ENCODE measurements around the gene CACFD1. TPM values are rescaled to one million over a fixed set of nuclear protein-coding genes. Genes with fewer than 3 reads are reported as not detected.

CACFD1 gene
- polyA plus RNA-seq, 3 donors: 5.0 to 6.7 (median 5.1) TPM

DNA sequence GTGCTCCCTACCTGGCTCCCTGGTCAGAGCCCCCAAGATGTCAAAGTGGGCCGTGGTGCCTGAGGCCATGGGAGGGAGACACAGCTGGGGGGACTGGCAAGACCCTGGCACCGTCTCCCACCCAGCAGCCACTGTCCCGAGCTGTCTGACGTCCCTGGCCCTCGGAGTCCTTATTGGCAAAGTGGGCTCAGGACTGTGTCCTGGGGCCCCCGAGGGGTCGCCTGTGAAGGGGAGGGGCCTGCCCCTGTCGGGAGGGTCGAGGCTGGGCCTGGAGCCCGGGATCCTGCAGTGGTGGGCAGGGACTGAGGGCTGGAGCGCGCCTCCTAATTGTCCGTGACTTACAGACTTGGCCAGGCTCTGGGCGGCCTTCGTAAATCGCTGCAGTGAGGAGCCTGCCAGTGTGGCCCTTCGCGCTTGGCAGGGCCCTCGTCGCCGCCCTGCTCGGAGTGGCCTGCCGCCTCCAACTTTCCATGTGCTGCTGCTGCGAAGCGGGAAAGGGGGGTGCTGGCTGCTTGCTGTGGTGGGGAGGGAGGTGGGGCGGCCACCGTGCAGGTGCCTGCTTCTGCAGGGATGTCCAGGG lies 51.2 kb downstream of the CACFD1 start:
- Mint-ChIP-seq H3K36me3 (no peaks in the 10 kb centered on the region), H3K4me3 (no peak overlapping the region), H3K27ac (no peak overlapping the region), H3K27me3 (ENCODE audit: low read depth in 3 of 3) (peaks cover 6 to 25% (median 19%) of the 10 kb centered on the region in 3 donors), H3K4me1 (peaks cover 2% of the 10 kb centered on the region), H3K9me3 (no peaks in the 10 kb centered on the region)
- Histone ChIP-seq H3K9me3 (replicated peaks in 1 of 2; ENCODE audit: control insufficient read depth in 1 of 2, insufficient read depth in 1 of 2, low read length in 2 of 2) (no peaks in the 10 kb centered on the region), H3K4me3 (replicated peaks in 1 of 3; ENCODE audit: low read depth in 2 of 3, low read length in 3 of 3) (no peak overlapping the region), H3K27me3 (ENCODE audit: control insufficient read depth in 2 of 2, insufficient read depth in 2 of 2, low read length in 2 of 2) (peaks cover 3 to 12% of the 10 kb centered on the region in 2 donors), H3K36me3 (replicated peaks in 1 of 2; ENCODE audit: control insufficient read depth in 1 of 2, insufficient read depth in 2 of 2, low read length in 2 of 2) (no peaks in the 10 kb centered on the region), H4K20me1 (ENCODE audit: insufficient read depth, low read length) (no peaks in the 10 kb centered on the region), H3K4me2 (replicated peaks; ENCODE audit: extremely low read depth, low read length, poor library complexity, severe bottlenecking) (no peak overlapping the region), H2AFZ (ENCODE audit: insufficient read depth, low read depth, low read length, poor library complexity, severe bottlenecking) (no peak overlapping the region), H3K4me1 (ENCODE audit: control insufficient read depth in 1 of 2, insufficient read depth in 2 of 2, low read length in 2 of 2) (no peaks in the 10 kb centered on the region), H3K27ac (ENCODE audit: low read depth in 1 of 2, low read length in 2 of 2) (no peak overlapping the region), H3K79me2 (ENCODE audit: insufficient read depth, low read length) (no peaks in the 10 kb centered on the region), H3K9ac (ENCODE audit: insufficient read depth, low read length, poor library complexity, severe bottlenecking) (no peak overlapping the region)
- 98% methylated on average over 21 of the region's 27 CpGs for WGBS (ENCODE audit: insufficient coverage)
- TF ChIP-seq, protein P1, sequence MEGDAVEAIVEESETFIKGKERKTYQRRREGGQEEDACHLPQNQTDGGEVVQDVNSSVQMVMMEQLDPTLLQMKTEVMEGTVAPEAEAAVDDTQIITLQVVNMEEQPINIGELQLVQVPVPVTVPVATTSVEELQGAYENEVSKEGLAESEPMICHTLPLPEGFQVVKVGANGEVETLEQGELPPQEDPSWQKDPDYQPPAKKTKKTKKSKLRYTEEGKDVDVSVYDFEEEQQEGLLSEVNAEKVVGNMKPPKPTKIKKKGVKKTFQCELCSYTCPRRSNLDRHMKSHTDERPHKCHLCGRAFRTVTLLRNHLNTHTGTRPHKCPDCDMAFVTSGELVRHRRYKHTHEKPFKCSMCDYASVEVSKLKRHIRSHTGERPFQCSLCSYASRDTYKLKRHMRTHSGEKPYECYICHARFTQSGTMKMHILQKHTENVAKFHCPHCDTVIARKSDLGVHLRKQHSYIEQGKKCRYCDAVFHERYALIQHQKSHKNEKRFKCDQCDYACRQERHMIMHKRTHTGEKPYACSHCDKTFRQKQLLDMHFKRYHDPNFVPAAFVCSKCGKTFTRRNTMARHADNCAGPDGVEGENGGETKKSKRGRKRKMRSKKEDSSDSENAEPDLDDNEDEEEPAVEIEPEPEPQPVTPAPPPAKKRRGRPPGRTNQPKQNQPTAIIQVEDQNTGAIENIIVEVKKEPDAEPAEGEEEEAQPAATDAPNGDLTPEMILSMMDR (IDR thresholded peaks at IDR 0.05): no peak
- intact Hi-C loops (cut with micrococcal nuclease): no loop called here
- DNase-seq: no peak

DNA sequence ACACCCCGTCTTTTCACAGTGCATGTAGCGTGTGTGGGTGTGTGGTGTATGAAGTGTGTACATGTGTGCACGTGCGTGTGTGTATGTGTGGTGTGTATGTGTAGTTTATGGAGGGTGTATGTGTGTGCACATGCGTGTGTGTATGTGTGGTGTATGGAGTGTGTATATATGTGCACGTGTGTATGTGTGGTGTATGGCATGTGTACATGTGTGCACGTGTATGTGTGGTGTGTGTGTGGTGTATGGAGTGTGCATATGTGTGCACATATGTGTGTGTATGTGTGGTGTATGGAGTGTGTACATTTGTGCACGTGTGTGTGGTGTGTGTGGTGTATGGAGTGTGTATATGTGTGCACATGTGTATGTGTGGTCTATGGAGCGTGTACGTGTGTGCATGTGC lies 51.8 kb downstream of the CACFD1 start:
- Histone ChIP-seq H3K27ac (ENCODE audit: low read depth in 1 of 2, low read length in 2 of 2) (no peak overlapping the region), H3K36me3 (replicated peaks in 1 of 2; ENCODE audit: control insufficient read depth in 1 of 2, insufficient read depth in 2 of 2, low read length in 2 of 2) (no peaks in the 10 kb centered on the region), H3K4me2 (replicated peaks; ENCODE audit: extremely low read depth, low read length, poor library complexity, severe bottlenecking) (no peak overlapping the region), H3K27me3 (ENCODE audit: control insufficient read depth in 2 of 2, insufficient read depth in 2 of 2, low read length in 2 of 2) (peaks cover 3 to 12% of the 10 kb centered on the region in 2 donors), H3K4me3 (replicated peaks in 1 of 3; ENCODE audit: low read depth in 2 of 3, low read length in 3 of 3) (no peak overlapping the region), H3K4me1 (ENCODE audit: control insufficient read depth in 1 of 2, insufficient read depth in 2 of 2, low read length in 2 of 2) (no peaks in the 10 kb centered on the region), H3K9ac (ENCODE audit: insufficient read depth, low read length, poor library complexity, severe bottlenecking) (no peak overlapping the region), H3K9me3 (replicated peaks in 1 of 2; ENCODE audit: control insufficient read depth in 1 of 2, insufficient read depth in 1 of 2, low read length in 2 of 2) (no peaks in the 10 kb centered on the region), H4K20me1 (ENCODE audit: insufficient read depth, low read length) (no peaks in the 10 kb centered on the region), H2AFZ (ENCODE audit: insufficient read depth, low read depth, low read length, poor library complexity, severe bottlenecking) (no peak overlapping the region), H3K79me2 (ENCODE audit: insufficient read depth, low read length) (no peaks in the 10 kb centered on the region)
- Mint-ChIP-seq H3K9me3 (no peaks in the 10 kb centered on the region), H3K4me3 (no peak overlapping the region), H3K27me3 (ENCODE audit: low read depth in 3 of 3) (peaks cover 6 to 25% (median 19%) of the 10 kb centered on the region in 3 donors), H3K27ac (no peak overlapping the region), H3K4me1 (peaks cover 2% of the 10 kb centered on the region), H3K36me3 (no peaks in the 10 kb centered on the region)
- no peak for DNase-seq
- 85% methylated on average over 8 of the region's 10 CpGs for WGBS (ENCODE audit: insufficient coverage)
- intact Hi-C loops (cut with micrococcal nuclease): no loop called here
- TF ChIP-seq, protein P1 (IDR thresholded peaks at IDR 0.05): no peak
